HepG2 (cell line): Measurements from ENCODE around the gene GPR55. TPM values are rescaled to one million over a fixed set of nuclear protein-coding genes. Genes with fewer than 3 reads are reported as not detected.
A peak's percentile ranks its signal among the peaks of the same experiment; 100 is the strongest.

Experiments
- GFI1 ChIP-seq: sonication (generic); formaldehyde crosslinking; IDR thresholded peaks from 2 replicates; pipeline ENCODE4 v1.5.0; 2020; ENCODE audit warnings: missing genetic modification reagents, mild to moderate bottlenecking, borderline replicate concordance
- HOXD1 ChIP-seq: sonication (generic); formaldehyde crosslinking; IDR thresholded peaks from 2 replicates; pipeline ENCODE4 v1.5.0; 2020; ENCODE audit warnings: missing genetic modification reagents
- MAF1 ChIP-seq: sonication (generic); formaldehyde crosslinking; IDR thresholded peaks from 2 replicates; pipeline ENCODE4 v1.5.0; 2020; ENCODE audit warnings: missing genetic modification reagents, borderline replicate concordance
- NFYC ChIP-seq: IDR thresholded peaks from 2 replicates; pipeline ENCODE4 v1.6.1; 2016; ENCODE audit warnings: missing genetic modification reagents, missing compliant biosample characterization
- PHF8 ChIP-seq: sonication (generic); formaldehyde crosslinking; IDR thresholded peaks from 2 replicates; pipeline ENCODE4 v1.5.0; 2020; ENCODE audit warnings: missing genetic modification reagents
- SNAI1 ChIP-seq: sonication (generic); formaldehyde crosslinking; IDR thresholded peaks from 2 replicates; pipeline ENCODE4 v1.5.0; 2020; ENCODE audit warnings: mild to moderate bottlenecking, missing genetic modification reagents, borderline replicate concordance
- ZFY ChIP-seq: sonication (generic); formaldehyde crosslinking; IDR thresholded peaks from 2 replicates; pipeline ENCODE4 v1.4.0; 2020; ENCODE audit warnings: missing genetic modification reagents
- ZMAT3 ChIP-seq: sonication (generic); formaldehyde crosslinking; conservative IDR thresholded peaks from 2 replicates; pipeline ENCODE4 v1.7.0; 2021; ENCODE audit warnings: missing genetic modification reagents
- ZNF501 ChIP-seq: sonication (generic); formaldehyde crosslinking; IDR thresholded peaks from 2 replicates; pipeline ENCODE4 v1.5.1; 2020; ENCODE audit warnings: mild to moderate bottlenecking, moderate library complexity, missing genetic modification reagents
- ZNF607 ChIP-seq: sonication (generic); formaldehyde crosslinking; IDR thresholded peaks from 2 replicates; pipeline ENCODE4 v1.5.1; 2020; ENCODE audit warnings: missing genetic modification reagents, mild to moderate bottlenecking, borderline replicate concordance
- ZNF724P ChIP-seq: sonication (generic); formaldehyde crosslinking; IDR thresholded peaks from 2 replicates; pipeline ENCODE4 v1.8.0; 2022; ENCODE audit warnings: missing genetic modification reagents, borderline replicate concordance
- ZNF839 ChIP-seq: sonication (generic); formaldehyde crosslinking; IDR thresholded peaks from 2 replicates; pipeline ENCODE4 v1.4.0; 2020; ENCODE audit warnings: missing genetic modification reagents, mild to moderate bottlenecking, borderline replicate concordance
- polyA plus RNA-seq, 8 experiments: library from polyadenylated mRNA; depleted of rRNA in 3 of 8; stranded (reverse) in 7 of 8; unstranded in 1 of 8; fragments of >200 nt; fragmentation: Illumina TruSeq in 4 of 8; extraction: Trizol in 4 of 8; gene quantifications; 2 replicates each; pipeline versions ENCODE4 v1.2.1 to v1.2.3, GENCODE V29; 2011 to 2016; ENCODE audit warnings: low read depth in 4 of 8, missing spikeins in 1 of 8, mixed read lengths in 1 of 8; ENCODE audit not compliant: insufficient read depth in 1 of 8
- total RNA-seq, 5 experiments: library from RNA; depleted of rRNA; stranded (reverse); fragments of >200 nt; fragmentation: Illumina TruSeq; extraction: Trizol; gene quantifications; 2 replicates each; pipeline ENCODE4 v1.2.3, GENCODE V29; 2016; ENCODE audit warnings: low read depth in 1 of 5
- TF ChIP-seq, protein P1 (sequence below): sonication (generic); formaldehyde crosslinking; IDR thresholded peaks from 2 replicates; pipeline ENCODE4 v1.5.1; 2020; ENCODE audit warnings: mild to moderate bottlenecking, missing genetic modification reagents, moderate library complexity
- TF ChIP-seq, protein P2 (sequence below): sonication (generic); formaldehyde crosslinking; IDR thresholded peaks from 2 replicates; pipeline ENCODE4 v1.8.0; 2022; ENCODE audit warnings: mild to moderate bottlenecking, missing genetic modification reagents, moderate library complexity
- TF ChIP-seq, protein P3 (sequence below): sonication (generic); formaldehyde crosslinking; IDR thresholded peaks from 2 replicates; pipeline ENCODE4 v1.5.1; 2020; ENCODE audit warnings: mild to moderate bottlenecking, missing genetic modification reagents
- TF ChIP-seq, protein P4 (sequence below): sonication (generic); formaldehyde crosslinking; IDR thresholded peaks from 2 replicates; pipeline ENCODE4 v1.5.0; 2020; ENCODE audit warnings: mild to moderate bottlenecking, missing genetic modification reagents, borderline replicate concordance

The GPR55 gene
- total and polyA plus RNA-seq, 2 of the 13 experiments (the other 11 are each of a cell fraction or from before 2014, with no cell fraction given) = not detected

DNA sequence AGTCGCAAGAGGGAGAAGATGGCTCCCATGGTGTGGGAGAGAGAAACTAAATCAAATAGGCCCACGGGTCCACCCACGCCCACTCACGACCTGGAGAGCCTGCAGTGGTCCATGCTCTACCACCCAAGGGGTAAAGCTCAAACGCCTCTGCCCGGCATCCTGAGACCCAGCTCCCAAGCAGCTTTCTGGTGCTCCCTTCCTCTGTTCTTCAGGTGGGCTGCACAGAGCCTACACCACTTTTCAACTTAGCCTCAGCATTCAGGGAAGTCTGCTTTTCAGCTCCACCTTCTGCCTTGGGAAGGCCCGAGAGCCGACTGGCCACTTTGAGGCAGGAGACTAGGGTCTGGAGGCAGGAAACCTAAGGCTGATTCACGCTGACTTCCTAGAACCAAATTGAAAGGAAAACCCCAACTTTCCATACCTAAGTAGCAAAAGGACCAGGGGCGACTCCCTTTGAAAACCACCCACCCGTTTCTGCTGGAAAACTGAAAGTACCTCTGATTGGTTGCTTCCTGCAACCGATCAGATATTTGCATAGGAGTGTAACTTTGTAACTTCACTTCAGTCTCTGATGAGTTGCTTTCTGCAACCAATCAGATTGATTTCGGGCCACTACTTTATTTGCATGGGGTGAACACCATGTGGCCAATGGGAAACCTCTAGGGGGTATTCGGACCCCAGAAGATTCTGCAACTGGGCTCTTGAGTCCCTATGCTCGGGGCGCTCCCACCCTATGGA is 44.0 kb upstream of the GPR55 start (continued):
- TF ChIP-seq SNAI1 (CRISPR knock-in tag) (no peak), ZMAT3 (CRISPR knock-in tag) (no peak), HOXD1 (CRISPR knock-in tag) (no peak), ZNF839 (CRISPR knock-in tag) (no peak), ZNF607 (CRISPR knock-in tag) (0 out of 2 replicates have a peak, but pooled peaks have one; percentile 48), ZNF501 (CRISPR knock-in tag) (0 out of 2 replicates have a peak, but pooled peaks have one; percentile 30), MAF1 (CRISPR knock-in tag) (peak; percentile 17; the same call in 1 of the 2 replicates), ZNF724P (CRISPR knock-in tag) (peak; percentile 85), ZFY (CRISPR knock-in tag) (peak; percentile 41), NFYC (peak; percentile 37), PHF8 (CRISPR knock-in tag) (peak; percentile 80), GFI1 (CRISPR knock-in tag) (no peak)
- TF ChIP-seq, protein P1, sequence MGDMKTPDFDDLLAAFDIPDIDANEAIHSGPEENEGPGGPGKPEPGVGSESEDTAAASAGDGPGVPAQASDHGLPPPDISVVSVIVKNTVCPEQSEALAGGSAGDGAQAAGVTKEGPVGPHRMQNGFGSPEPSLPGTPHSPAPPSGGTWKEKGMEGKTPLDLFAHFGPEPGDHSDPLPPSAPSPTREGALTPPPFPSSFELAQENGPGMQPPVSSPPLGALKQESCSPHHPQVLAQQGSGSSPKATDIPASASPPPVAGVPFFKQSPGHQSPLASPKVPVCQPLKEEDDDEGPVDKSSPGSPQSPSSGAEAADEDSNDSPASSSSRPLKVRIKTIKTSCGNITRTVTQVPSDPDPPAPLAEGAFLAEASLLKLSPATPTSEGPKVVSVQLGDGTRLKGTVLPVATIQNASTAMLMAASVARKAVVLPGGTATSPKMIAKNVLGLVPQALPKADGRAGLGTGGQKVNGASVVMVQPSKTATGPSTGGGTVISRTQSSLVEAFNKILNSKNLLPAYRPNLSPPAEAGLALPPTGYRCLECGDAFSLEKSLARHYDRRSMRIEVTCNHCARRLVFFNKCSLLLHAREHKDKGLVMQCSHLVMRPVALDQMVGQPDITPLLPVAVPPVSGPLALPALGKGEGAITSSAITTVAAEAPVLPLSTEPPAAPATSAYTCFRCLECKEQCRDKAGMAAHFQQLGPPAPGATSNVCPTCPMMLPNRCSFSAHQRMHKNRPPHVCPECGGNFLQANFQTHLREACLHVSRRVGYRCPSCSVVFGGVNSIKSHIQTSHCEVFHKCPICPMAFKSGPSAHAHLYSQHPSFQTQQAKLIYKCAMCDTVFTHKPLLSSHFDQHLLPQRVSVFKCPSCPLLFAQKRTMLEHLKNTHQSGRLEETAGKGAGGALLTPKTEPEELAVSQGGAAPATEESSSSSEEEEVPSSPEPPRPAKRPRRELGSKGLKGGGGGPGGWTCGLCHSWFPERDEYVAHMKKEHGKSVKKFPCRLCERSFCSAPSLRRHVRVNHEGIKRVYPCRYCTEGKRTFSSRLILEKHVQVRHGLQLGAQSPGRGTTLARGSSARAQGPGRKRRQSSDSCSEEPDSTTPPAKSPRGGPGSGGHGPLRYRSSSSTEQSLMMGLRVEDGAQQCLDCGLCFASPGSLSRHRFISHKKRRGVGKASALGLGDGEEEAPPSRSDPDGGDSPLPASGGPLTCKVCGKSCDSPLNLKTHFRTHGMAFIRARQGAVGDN (CRISPR knock-in tag) = peak; percentile 37
- TF ChIP-seq, protein P2, sequence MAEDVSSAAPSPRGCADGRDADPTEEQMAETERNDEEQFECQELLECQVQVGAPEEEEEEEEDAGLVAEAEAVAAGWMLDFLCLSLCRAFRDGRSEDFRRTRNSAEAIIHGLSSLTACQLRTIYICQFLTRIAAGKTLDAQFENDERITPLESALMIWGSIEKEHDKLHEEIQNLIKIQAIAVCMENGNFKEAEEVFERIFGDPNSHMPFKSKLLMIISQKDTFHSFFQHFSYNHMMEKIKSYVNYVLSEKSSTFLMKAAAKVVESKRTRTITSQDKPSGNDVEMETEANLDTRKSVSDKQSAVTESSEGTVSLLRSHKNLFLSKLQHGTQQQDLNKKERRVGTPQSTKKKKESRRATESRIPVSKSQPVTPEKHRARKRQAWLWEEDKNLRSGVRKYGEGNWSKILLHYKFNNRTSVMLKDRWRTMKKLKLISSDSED (CRISPR knock-in tag) = no peak
- TF ChIP-seq, protein P3, sequence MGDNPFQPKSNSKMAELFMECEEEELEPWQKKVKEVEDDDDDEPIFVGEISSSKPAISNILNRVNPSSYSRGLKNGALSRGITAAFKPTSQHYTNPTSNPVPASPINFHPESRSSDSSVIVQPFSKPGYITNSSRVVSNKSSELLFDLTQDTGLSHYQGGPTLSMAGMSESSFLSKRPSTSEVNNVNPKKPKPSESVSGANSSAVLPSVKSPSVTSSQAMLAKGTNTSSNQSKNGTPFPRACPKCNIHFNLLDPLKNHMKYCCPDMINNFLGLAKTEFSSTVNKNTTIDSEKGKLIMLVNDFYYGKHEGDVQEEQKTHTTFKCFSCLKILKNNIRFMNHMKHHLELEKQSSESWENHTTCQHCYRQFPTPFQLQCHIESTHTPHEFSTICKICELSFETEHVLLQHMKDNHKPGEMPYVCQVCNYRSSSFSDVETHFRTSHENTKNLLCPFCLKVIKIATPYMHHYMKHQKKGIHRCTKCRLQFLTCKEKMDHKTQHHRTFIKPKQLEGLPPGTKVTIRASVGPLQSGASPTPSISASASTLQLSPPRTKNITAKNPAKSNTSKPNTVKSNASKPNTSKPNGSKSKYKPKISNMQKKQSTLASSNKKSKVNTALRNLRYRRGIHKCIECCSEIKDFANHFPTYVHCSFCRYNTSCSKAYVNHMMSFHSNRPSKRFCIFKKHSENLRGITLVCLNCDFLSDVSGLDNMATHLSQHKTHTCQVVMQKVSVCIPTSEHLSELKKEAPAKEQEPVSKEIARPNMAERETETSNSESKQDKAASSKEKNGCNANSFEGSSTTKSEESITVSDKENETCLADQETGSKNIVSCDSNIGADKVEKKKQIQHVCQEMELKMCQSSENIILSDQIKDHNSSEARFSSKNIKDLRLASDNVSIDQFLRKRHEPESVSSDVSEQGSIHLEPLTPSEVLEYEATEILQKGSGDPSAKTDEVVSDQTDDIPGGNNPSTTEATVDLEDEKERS (CRISPR knock-in tag) = no peak
- TF ChIP-seq, protein P4, sequence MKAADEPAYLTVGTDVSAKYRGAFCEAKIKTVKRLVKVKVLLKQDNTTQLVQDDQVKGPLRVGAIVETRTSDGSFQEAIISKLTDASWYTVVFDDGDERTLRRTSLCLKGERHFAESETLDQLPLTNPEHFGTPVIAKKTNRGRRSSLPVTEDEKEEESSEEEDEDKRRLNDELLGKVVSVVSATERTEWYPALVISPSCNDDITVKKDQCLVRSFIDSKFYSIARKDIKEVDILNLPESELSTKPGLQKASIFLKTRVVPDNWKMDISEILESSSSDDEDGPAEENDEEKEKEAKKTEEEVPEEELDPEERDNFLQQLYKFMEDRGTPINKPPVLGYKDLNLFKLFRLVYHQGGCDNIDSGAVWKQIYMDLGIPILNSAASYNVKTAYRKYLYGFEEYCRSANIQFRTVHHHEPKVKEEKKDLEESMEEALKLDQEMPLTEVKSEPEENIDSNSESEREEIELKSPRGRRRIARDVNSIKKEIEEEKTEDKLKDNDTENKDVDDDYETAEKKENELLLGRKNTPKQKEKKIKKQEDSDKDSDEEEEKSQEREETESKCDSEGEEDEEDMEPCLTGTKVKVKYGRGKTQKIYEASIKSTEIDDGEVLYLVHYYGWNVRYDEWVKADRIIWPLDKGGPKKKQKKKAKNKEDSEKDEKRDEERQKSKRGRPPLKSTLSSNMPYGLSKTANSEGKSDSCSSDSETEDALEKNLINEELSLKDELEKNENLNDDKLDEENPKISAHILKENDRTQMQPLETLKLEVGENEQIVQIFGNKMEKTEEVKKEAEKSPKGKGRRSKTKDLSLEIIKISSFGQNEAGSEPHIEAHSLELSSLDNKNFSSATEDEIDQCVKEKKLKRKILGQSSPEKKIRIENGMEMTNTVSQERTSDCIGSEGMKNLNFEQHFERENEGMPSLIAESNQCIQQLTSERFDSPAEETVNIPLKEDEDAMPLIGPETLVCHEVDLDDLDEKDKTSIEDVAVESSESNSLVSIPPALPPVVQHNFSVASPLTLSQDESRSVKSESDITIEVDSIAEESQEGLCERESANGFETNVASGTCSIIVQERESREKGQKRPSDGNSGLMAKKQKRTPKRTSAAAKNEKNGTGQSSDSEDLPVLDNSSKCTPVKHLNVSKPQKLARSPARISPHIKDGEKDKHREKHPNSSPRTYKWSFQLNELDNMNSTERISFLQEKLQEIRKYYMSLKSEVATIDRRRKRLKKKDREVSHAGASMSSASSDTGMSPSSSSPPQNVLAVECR (CRISPR knock-in tag) = peak; percentile 42
